ENCODE data around the gene CLCN6.

DNA sequence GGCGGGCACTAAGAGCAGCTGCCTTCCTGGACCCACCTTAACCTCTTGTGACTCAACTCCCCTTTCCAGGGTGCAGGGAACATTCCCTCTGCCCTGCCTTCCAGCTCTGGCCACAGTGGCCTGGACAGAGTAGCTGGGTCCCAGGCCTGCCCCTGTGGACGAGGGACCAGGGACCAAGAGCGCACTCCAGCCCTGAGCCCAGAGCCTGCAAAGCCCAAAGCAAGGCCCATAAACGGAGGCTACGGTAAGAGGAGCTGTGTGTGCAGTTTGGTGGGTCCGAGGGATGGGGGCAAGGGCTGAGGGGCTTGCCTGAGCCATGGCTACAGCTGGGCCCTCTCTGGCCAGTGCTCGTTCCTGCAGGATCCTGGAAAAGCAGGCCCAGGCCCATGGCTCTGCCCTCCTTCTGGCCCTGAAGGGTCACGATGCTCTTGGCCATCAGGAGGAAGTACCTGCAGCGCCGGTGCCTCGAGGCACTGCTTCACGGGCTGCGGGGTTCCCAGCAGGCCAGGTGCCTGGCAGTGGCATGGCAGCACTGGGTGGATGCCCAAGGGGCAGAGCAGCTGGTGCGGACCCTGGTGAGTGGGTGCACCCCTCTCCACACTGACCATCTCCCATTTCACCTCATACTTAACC, 18.1 kb upstream of the CLCN6 start:
- no peak for TF ChIP-seq EP300 (IDR thresholded peaks at IDR 0.05)
- no peak for TF ChIP-seq CTCF (IDR thresholded peaks at IDR 0.05)
- no peak for TF ChIP-seq HMGXB4 (CRISPR knock-in tag; IDR thresholded peaks at IDR 0.05; ENCODE audit: borderline replicate concordance)
- TF ChIP-seq POLR2A (IDR thresholded peaks at IDR 0.05; ENCODE audit: low read length), result no peak

All from A549 (cell line).